HCT116 (cell line): ENCODE data around the gene HTT-AS. TPM values are rescaled to one million over a fixed set of nuclear protein-coding genes. Genes with fewer than 3 reads are reported as not detected.

Experiments
- ATAC-seq: fragments of 200-7000 bp; cut with Tn5 transposase; 2 replicates; pipeline ENCODE4 v1.9.1; 2020; ENCODE audit warnings: mild to moderate bottlenecking, moderate library complexity
- BruUV-seq: library from RNA; stranded (reverse); fragments of 400-500 nt; replicated peaks from 2 replicates; lab custom pipeline; 2021; lab: Mats Ljungman, UMichigan
- CTCF ChIA-PET: fragments of 300-600 bp; sonication (Branson Sonifier 250); formaldehyde crosslinking; loops from one replicate; lab custom pipeline; 2021; ENCODE audit warnings: antibody characterized with exemption; lab: Charles Lee
- POLR2A ChIA-PET: fragments of 300-600, 350-600 bp; sonication (Branson Sonifier 250); formaldehyde crosslinking; loops from one replicate; lab custom pipeline; 2021; ENCODE audit warnings: antibody characterized with exemption; lab: Charles Lee
- RAD21 ChIA-PET, 2 experiments: fragments of 300-600 bp; sonication (Branson Sonifier 250); formaldehyde crosslinking; loops; one replicate each; lab custom pipeline; 2023; ENCODE audit warnings: low total read pairs in 2 of 2; ENCODE audit not compliant: uncharacterized antibody in 2 of 2, unreplicated experiment in 2 of 2, low non-redundant PET in 1 of 2; lab: Charles Lee
- DNase-seq: peaks from one replicate; pipeline ENCODE4 v3.0.0-alpha.2; 2010; ENCODE audit warnings: low read depth, low spot score
- H2AFZ ChIP-seq: fragments of 200-600 bp; shearing (Covaris generic), sonication (generic); 2 replicates; pipeline ENCODE4 v1.6.1; 2017; ENCODE audit warnings: low read depth, mixed run types, mixed read lengths, antibody characterized with exemption, low read length; ENCODE audit not compliant: poor library complexity, severe bottlenecking
- H3K27ac ChIP-seq: 2 replicates; pipeline ENCODE4 v1.5.1; 2012; ENCODE audit warnings: low read depth, low read length
- H3K27me3 ChIP-seq: fragments of 200-600 bp; sonication (generic); 2 replicates; pipeline ENCODE4 v1.6.1; 2016; ENCODE audit warnings: mixed run types, low read length, mixed read lengths; ENCODE audit not compliant: insufficient read depth
- H3K36me3 ChIP-seq, 2 experiments: fragments of 200-500 bp in 1 of 2; fragments of 200-600 bp in 1 of 2; sonication (Bioruptor generic) in 1 of 2; sonication (generic) in 1 of 2; 2 replicates each; pipeline versions ENCODE4 v1.5.1 to v1.6.1; 2014 to 2016; ENCODE audit warnings: low read length in 2 of 2, inconsistent platforms in 1 of 2, mixed read lengths in 1 of 2, mixed run types in 1 of 2; ENCODE audit not compliant: insufficient read depth in 2 of 2, control insufficient read depth in 1 of 2
- H3K4me1 ChIP-seq, 2 experiments: fragments of 200-600 bp in 1 of 2; sonication (generic) in 1 of 2; 2 replicates each; pipeline versions ENCODE4 v1.5.1 to v1.6.1; 2012 to 2017; ENCODE audit warnings: low read length in 2 of 2, inconsistent platforms in 1 of 2, mild to moderate bottlenecking in 1 of 2, mixed read lengths in 1 of 2, mixed run types in 1 of 2, moderate library complexity in 1 of 2; ENCODE audit not compliant: insufficient read depth in 2 of 2, control insufficient read depth in 1 of 2
- H3K4me2 ChIP-seq: fragments of 200-600 bp; sonication (generic); 2 replicates; pipeline ENCODE4 v1.6.1; 2017; ENCODE audit warnings: mixed run types, low read length, mixed read lengths
- H3K4me3 ChIP-seq, 2 experiments: fragments of 200-600 bp in 1 of 2; sonication (generic) in 1 of 2; replicated peaks in 1 of 2; 2 replicates each; pipeline ENCODE4 v1.5.1; 2011 to 2016; ENCODE audit warnings: low read length in 2 of 2, control low read depth in 1 of 2, low read depth in 1 of 2, mild to moderate bottlenecking in 1 of 2, mixed read lengths in 1 of 2, mixed run types in 1 of 2
- H3K79me2 ChIP-seq: fragments of 200-600 bp; sonication (generic); 2 replicates; pipeline ENCODE4 v1.6.1; 2017; ENCODE audit warnings: mild to moderate bottlenecking, mixed run types, low read length, moderate library complexity, mixed read lengths; ENCODE audit not compliant: insufficient read depth
- H3K9ac ChIP-seq: fragments of 200-600 bp; sonication (generic); 2 replicates; pipeline ENCODE4 v1.6.1; 2016; ENCODE audit warnings: low read length, mixed read lengths
- H3K9me2 ChIP-seq: fragments of 200-600 bp; sonication (generic), shearing (Covaris generic); 2 replicates; pipeline ENCODE4 v1.6.1; 2017; ENCODE audit warnings: mixed run types, mild to moderate bottlenecking, moderate library complexity; ENCODE audit not compliant: insufficient read depth
- H3K9me3 ChIP-seq, 2 experiments: fragments of 200-500 bp in 1 of 2; fragments of 200-600 bp in 1 of 2; sonication (Bioruptor generic) in 1 of 2; sonication (generic) in 1 of 2; 2 replicates each; pipeline ENCODE4 v1.6.1; 2014 to 2017; ENCODE audit warnings: low read length in 2 of 2, mixed read lengths in 2 of 2, inconsistent platforms in 1 of 2, low read depth in 1 of 2, mild to moderate bottlenecking in 1 of 2, mixed run types in 1 of 2, moderate library complexity in 1 of 2; ENCODE audit not compliant: control insufficient read depth in 1 of 2, insufficient read depth in 1 of 2
- H4K20me1 ChIP-seq: fragments of 200-600 bp; sonication (generic), shearing (Covaris generic); 2 replicates; pipeline ENCODE4 v1.6.1; 2017; ENCODE audit warnings: mixed run types, mild to moderate bottlenecking, moderate library complexity; ENCODE audit not compliant: insufficient read depth
- ATF3 ChIP-seq: IDR thresholded peaks from 2 replicates; pipeline ENCODE4 v1.6.1; 2012
- CBX3 ChIP-seq: IDR thresholded peaks from 2 replicates; pipeline ENCODE4 v1.6.1; 2012; ENCODE audit warnings: low read depth
- CEBPB ChIP-seq: IDR thresholded peaks from 2 replicates; pipeline ENCODE4 v1.6.1; 2012; ENCODE audit warnings: low read depth
- EGR1 ChIP-seq: IDR thresholded peaks from 2 replicates; pipeline ENCODE4 v1.6.1; 2012; ENCODE audit warnings: low read depth
- EZH2 ChIP-seq: fragments of 200-600 bp; sonication (generic); IDR thresholded peaks from 2 replicates; pipeline ENCODE4 v1.6.1; 2017; ENCODE audit warnings: antibody characterized with exemption, mixed run types
- EZH2phosphoT487 ChIP-seq: fragments of 200-600 bp; IDR thresholded peaks from 2 replicates; pipeline ENCODE4 v1.6.1; 2018; ENCODE audit warnings: antibody characterized with exemption, borderline replicate concordance
- JUND ChIP-seq: IDR thresholded peaks from 2 replicates; pipeline ENCODE4 v1.6.1; 2012
- MAX ChIP-seq: IDR thresholded peaks from 2 replicates; pipeline ENCODE4 v1.6.1; 2012
- POLR2A ChIP-seq: IDR thresholded peaks from 2 replicates; pipeline ENCODE4 v1.7.0; 2011; ENCODE audit warnings: borderline replicate concordance; ENCODE audit not compliant: insufficient read depth, insufficient read length; ENCODE audit errors: extremely low read depth
- SP1 ChIP-seq: IDR thresholded peaks from 2 replicates; pipeline ENCODE4 v1.6.1; 2012; ENCODE audit warnings: low read depth
- SRF ChIP-seq: IDR thresholded peaks from 2 replicates; pipeline ENCODE4 v1.6.1; 2012; ENCODE audit warnings: low read depth
- TCF7L2 ChIP-seq: IDR thresholded peaks from 2 replicates; pipeline ENCODE4 v1.7.0; 2011; ENCODE audit warnings: borderline replicate concordance, inconsistent platforms; ENCODE audit not compliant: insufficient read depth, insufficient read length; ENCODE audit errors: extremely low read depth
- YY1 ChIP-seq: IDR thresholded peaks from 2 replicates; pipeline ENCODE4 v1.6.1; 2011; ENCODE audit warnings: low read length, low read depth, moderate library complexity, mild to moderate bottlenecking; ENCODE audit not compliant: insufficient replicate concordance; ENCODE audit errors: extremely low read depth
- intact Hi-C: fragments of 100-400 bp; cut with micrococcal nuclease; formaldehyde crosslinking; loops from 2 replicates; pipeline ENCODE4 v1.10.0; 2022
- total RNA-seq: library from RNA; stranded (reverse); gene quantifications from one replicate; pipeline ENCODE4 v1.2.1, GENCODE V29; 2021; ENCODE audit not compliant: unreplicated experiment
- TF ChIP-seq, protein P1 (sequence below): IDR thresholded peaks from 2 replicates; pipeline ENCODE4 v1.6.1; 2012; ENCODE audit warnings: low read depth
- TF ChIP-seq, protein P2 (sequence below), 3 experiments: fragments of 200-600 bp in 1 of 3; sonication (generic) in 1 of 3; IDR thresholded peaks in 2 of 3; conservative IDR thresholded peaks in 1 of 3; 2 replicates each; pipeline ENCODE4 v1.5.1; 2012 to 2017; ENCODE audit warnings: low read depth in 2 of 3, low read length in 2 of 3, antibody characterized with exemption in 1 of 3, borderline replicate concordance in 1 of 3, control low read depth in 1 of 3, mild to moderate bottlenecking in 1 of 3, mixed read lengths in 1 of 3, mixed run types in 1 of 3, moderate library complexity in 1 of 3; ENCODE audit not compliant: insufficient read depth in 1 of 3
- TF ChIP-seq, protein P3 (sequence below): IDR thresholded peaks from 2 replicates; pipeline ENCODE4 v1.6.1; 2011; ENCODE audit warnings: mild to moderate bottlenecking, low read length, moderate library complexity; ENCODE audit not compliant: insufficient replicate concordance; ENCODE audit errors: extremely low read depth

The HTT-AS gene
- total RNA-seq, 1 experiment from 2014 or later, result not detected

DNA sequence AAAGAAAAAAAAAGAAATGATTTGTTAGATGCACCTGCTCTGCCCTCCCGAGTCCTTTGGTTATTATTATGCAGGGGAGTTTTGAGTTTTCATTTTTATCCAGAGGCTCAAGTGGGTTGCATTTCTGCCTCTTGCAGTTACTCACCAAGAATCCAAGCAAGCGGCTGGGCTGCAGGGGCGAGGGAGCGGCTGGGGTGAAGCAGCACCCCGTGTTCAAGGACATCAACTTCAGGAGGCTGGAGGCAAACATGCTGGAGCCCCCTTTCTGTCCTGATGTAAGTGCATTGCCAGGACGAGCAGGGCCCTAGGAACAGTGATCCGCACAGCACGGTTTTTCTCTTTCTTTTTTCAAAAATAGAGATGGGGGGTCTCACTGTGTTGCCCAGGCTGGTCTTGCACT, 39.1 kb downstream of the HTT-AS start:
- CTCF ChIA-PET, result interaction anchor here (1.5 kb wide), 1 partner anchor 57 kb away, joined by 4 read pairs; no protein-coding TSS in a partner anchor
- BruUV-seq, result no TSS peak

More for the DNA sequence above, 39.1 kb downstream of the HTT-AS start:
- H3K4me1 ChIP-seq, result peaks cover 0 to 10% of the 10 kb centered on the region in 2 experiments; a peak in 2 of 4 replicates
- no peak for TF ChIP-seq SRF
- TF ChIP-seq POLR2A, result no peak
- TF ChIP-seq, protein P1, sequence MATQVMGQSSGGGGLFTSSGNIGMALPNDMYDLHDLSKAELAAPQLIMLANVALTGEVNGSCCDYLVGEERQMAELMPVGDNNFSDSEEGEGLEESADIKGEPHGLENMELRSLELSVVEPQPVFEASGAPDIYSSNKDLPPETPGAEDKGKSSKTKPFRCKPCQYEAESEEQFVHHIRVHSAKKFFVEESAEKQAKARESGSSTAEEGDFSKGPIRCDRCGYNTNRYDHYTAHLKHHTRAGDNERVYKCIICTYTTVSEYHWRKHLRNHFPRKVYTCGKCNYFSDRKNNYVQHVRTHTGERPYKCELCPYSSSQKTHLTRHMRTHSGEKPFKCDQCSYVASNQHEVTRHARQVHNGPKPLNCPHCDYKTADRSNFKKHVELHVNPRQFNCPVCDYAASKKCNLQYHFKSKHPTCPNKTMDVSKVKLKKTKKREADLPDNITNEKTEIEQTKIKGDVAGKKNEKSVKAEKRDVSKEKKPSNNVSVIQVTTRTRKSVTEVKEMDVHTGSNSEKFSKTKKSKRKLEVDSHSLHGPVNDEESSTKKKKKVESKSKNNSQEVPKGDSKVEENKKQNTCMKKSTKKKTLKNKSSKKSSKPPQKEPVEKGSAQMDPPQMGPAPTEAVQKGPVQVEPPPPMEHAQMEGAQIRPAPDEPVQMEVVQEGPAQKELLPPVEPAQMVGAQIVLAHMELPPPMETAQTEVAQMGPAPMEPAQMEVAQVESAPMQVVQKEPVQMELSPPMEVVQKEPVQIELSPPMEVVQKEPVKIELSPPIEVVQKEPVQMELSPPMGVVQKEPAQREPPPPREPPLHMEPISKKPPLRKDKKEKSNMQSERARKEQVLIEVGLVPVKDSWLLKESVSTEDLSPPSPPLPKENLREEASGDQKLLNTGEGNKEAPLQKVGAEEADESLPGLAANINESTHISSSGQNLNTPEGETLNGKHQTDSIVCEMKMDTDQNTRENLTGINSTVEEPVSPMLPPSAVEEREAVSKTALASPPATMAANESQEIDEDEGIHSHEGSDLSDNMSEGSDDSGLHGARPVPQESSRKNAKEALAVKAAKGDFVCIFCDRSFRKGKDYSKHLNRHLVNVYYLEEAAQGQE, result no peak
- TF ChIP-seq CEBPB, result no peak
- TF ChIP-seq, protein P2, sequence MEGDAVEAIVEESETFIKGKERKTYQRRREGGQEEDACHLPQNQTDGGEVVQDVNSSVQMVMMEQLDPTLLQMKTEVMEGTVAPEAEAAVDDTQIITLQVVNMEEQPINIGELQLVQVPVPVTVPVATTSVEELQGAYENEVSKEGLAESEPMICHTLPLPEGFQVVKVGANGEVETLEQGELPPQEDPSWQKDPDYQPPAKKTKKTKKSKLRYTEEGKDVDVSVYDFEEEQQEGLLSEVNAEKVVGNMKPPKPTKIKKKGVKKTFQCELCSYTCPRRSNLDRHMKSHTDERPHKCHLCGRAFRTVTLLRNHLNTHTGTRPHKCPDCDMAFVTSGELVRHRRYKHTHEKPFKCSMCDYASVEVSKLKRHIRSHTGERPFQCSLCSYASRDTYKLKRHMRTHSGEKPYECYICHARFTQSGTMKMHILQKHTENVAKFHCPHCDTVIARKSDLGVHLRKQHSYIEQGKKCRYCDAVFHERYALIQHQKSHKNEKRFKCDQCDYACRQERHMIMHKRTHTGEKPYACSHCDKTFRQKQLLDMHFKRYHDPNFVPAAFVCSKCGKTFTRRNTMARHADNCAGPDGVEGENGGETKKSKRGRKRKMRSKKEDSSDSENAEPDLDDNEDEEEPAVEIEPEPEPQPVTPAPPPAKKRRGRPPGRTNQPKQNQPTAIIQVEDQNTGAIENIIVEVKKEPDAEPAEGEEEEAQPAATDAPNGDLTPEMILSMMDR (IDR thresholded peaks at IDR 0.05 in 2 of 3, conservative IDR thresholded peaks at IDR 0.05 in 1 of 3; ENCODE audit: borderline replicate concordance in 1 of 3, insufficient read depth in 1 of 3, low read depth in 2 of 3, low read length in 2 of 3), result no peak
- no peak for TF ChIP-seq YY1
- TF ChIP-seq MAX, result no peak
- no peak for TF ChIP-seq ATF3
- TF ChIP-seq, protein P3, sequence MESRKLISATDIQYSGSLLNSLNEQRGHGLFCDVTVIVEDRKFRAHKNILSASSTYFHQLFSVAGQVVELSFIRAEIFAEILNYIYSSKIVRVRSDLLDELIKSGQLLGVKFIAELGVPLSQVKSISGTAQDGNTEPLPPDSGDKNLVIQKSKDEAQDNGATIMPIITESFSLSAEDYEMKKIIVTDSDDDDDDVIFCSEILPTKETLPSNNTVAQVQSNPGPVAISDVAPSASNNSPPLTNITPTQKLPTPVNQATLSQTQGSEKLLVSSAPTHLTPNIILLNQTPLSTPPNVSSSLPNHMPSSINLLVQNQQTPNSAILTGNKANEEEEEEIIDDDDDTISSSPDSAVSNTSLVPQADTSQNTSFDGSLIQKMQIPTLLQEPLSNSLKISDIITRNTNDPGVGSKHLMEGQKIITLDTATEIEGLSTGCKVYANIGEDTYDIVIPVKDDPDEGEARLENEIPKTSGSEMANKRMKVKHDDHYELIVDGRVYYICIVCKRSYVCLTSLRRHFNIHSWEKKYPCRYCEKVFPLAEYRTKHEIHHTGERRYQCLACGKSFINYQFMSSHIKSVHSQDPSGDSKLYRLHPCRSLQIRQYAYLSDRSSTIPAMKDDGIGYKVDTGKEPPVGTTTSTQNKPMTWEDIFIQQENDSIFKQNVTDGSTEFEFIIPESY, result no peak
- TF ChIP-seq EZH2phosphoT487, result no peak
- TF ChIP-seq JUND, result no peak
- TF ChIP-seq EZH2, result no peak
- TF ChIP-seq SP1, result no peak
- TF ChIP-seq CBX3, result no peak
- TF ChIP-seq TCF7L2, result no peak
- TF ChIP-seq EGR1, result no peak
- H3K27ac ChIP-seq, result no peak overlapping the region
- H3K27me3 ChIP-seq, result no peaks in the 10 kb centered on the region
- H3K4me3 ChIP-seq, result no peak overlapping the region
- no peak overlapping the region for H3K4me2 ChIP-seq
- no peaks in the 10 kb centered on the region for H4K20me1 ChIP-seq
- ATAC-seq, result no peak
- ChIA-PET POLR2A (no interaction called here), RAD21 (no interaction called here)
- H2AFZ ChIP-seq, result no peak overlapping the region
- no peaks in the 10 kb centered on the region for H3K9me3 ChIP-seq
- no peaks in the 10 kb centered on the region for H3K36me3 ChIP-seq
- H3K79me2 ChIP-seq, result no peaks in the 10 kb centered on the region
- intact Hi-C loops, result no loop called here
- H3K9me2 ChIP-seq, result no peaks in the 10 kb centered on the region
- no peak overlapping the region for H3K9ac ChIP-seq
- no peak for DNase-seq
